SK-MEL-5 (cell line): ENCODE measurements around the gene FGFRL1. TPM values are rescaled to one million over a fixed set of nuclear protein-coding genes. Genes with fewer than 3 reads are reported as not detected.
A peak's percentile ranks its signal among the peaks of the same experiment; 100 is the strongest.

Experiments
- DNase-seq: peaks from one replicate; pipeline ENCODE4 v3.0.0-alpha.2; 2016; ENCODE audit warnings: low read depth, low spot score
- in situ Hi-C: cut with HindIII; loops from 2 replicates; pipeline ENCODE4 v1.10.0; 2016; ENCODE audit warnings: low sequenced_read_pairs, high pct_unique_total_duplicates, low pct_unique_long_range_greater_than_20kb
- total RNA-seq: library from RNA; depleted of rRNA; stranded (reverse); fragments of >200 nt; shearing (Covaris generic); gene quantifications from 2 replicates; pipeline ENCODE4 v1.2.3, GENCODE V29; 2014

FGFRL1 gene
- total RNA-seq, 1 experiment from 2014 or later: 6.6 TPM

DNA sequence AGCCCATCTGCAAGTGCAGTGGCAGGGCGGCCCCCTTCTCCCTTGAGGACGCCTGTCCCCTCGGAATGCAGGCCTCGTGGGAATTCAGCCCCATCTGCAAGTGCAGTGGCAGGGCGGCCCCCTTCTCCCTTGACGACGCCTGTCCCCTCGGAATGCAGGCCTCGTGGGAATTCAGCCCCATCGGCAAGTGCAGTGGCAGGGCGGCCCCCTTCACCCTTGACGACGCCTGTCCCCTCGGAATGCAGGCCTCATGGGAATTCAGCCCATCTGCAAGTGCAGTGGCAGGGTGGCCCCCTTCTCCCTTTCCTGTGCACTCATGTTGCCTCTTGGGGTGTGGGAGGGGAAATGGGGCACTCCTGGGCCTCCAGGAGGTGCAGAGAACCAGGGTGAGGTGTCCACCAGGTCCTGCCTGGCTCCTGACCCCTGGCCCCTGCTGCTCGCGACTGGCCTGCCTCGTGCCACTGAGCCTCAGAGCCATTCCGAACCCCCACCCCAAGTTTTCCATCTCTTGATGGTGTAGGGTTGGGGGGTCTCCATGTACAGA is 11.5 kb upstream of the FGFRL1 start:
- in situ Hi-C loops: no loop called here

DNA sequence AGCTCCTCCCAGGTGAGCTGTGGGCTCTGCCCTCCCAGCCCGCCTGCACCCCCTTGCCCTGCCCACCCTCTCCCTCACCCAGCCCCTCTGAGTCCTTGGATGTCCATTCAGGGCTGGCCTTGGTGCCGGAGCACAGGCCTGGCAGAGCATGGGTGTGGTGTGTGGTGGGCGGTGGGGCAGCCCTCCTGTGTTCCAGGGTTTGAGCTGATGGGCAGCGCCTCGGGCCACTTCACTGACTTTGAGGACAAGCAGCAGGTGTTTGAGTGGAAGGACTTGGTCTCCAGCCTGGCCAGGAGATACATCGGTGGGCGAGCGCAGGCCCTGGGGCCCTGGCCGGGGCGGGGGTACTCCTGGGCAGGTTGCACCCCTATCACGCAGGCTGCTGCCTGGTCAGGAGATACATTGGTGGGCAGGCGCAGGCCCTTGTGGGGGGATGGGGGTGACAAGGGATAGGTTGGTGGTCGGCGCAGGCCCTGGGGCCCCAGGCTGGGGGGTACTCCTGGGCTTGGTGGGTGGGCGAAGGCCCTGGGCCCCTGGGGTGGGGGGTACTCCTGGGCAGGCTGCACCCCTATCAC is 10.7 kb upstream of the FGFRL1 start:
- DNase-seq: no peak
- in situ Hi-C loops: no loop called here

More for the DNA sequence above, 11.5 kb upstream of the FGFRL1 start:
- DNase-seq: no peak

DNA sequence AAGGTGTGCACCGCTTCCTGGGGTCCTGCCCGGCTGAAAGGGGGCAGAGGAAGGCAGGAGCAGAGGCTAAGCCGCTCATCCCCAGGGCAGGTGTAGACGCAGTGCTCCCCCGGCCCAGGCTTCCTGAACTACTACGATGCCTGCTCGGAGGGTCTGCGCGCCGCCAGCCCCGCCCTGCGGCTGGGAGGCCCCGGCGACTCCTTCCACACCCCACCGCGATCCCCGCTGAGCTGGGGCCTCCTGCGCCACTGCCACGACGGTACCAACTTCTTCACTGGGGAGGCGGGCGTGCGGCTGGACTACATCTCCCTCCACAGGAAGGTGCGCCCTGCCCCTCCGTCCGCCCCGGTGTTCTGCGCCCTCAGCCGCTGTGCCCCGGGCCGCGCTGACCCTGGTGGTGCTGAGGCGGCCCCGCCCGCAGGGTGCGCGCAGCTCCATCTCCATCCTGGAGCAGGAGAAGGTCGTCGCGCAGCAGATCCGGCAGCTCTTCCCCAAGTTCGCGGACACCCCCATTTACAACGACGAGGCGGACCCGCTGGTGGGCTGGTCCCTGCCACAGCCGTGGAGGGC is 9.8 kb upstream of the FGFRL1 start:
- no peak for DNase-seq
- in situ Hi-C loops: no loop called here

DNA sequence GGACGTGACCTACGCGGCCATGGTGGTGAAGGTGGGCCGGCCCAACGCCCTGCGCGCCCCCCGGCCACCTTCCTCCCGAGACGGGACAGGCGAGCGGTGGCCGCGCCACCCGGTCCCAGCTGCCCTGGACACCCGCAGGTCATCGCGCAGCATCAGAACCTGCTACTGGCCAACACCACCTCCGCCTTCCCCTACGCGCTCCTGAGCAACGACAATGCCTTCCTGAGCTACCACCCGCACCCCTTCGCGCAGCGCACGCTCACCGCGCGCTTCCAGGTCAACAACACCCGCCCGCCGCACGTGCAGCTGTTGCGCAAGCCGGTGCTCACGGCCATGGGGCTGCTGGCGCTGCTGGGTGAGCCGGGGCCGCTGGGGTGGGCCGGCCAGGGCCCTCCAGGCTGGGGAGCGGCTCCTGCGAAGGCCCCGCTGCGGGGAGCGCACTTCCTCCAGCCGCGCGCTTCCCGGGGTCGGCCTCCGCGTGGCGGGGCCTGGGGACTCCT is 9.2 kb upstream of the FGFRL1 start:
- DNase-seq: no peak
- in situ Hi-C loops: no loop called here

DNA sequence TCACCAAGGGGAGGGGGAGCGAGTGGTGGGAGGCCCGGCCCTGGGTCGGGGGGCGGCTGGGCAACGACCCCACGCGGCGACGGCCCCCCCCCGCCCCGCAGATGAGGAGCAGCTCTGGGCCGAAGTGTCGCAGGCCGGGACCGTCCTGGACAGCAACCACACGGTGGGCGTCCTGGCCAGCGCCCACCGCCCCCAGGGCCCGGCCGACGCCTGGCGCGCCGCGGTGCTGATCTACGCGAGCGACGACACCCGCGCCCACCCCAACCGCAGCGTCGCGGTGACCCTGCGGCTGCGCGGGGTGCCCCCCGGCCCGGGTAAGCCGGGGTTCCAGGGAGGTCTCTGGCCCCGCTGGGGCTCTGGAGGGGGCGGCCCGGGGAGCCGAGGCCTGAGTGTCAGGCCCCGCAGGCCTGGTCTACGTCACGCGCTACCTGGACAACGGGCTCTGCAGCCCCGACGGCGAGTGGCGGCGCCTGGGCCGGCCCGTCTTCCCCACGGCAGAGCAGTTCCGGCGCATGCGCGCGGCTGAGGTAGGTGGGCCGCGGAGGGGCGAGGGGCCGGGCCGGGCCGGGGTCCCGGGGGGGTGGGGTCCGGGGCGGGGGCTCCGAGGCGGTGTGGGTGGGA is 8.7 kb upstream of the FGFRL1 start:
- in situ Hi-C loops: no loop called here

DNA sequence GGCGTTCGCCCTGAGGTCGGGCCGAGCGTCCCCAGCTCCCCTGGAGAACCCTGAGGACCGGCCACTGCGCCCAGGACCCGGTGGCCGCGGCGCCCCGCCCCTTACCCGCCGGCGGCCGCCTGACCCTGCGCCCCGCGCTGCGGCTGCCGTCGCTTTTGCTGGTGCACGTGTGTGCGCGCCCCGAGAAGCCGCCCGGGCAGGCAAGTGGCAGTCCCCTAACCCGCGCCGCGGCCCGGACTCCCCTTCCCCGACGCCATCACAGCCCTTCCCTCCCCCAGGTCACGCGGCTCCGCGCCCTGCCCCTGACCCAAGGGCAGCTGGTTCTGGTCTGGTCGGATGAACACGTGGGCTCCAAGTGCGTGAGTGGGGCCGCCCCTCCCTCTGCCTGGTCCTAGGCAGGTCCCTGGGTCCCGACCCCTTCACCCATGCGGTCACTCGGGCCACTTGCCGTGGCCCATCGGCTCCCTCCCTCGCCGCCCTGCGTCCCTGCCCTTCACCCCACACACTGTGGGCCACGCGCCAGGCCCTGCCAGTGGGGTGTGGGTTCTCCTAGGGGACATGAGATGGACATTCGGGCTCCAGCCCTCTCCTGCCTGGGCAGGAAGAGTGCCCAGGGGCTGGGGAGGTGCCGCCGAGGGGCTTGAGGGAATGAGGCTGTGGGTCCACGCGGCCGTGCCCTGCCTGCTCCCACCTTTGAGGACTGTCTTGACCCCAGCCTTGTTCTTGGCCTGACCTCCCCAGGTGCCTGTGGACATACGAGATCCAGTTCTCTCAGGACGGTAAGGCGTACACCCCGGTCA is 8.0 kb upstream of the FGFRL1 start:
- no peak for DNase-seq

More for the DNA sequence above, 8.7 kb upstream of the FGFRL1 start:
- no peak for DNase-seq

DNA sequence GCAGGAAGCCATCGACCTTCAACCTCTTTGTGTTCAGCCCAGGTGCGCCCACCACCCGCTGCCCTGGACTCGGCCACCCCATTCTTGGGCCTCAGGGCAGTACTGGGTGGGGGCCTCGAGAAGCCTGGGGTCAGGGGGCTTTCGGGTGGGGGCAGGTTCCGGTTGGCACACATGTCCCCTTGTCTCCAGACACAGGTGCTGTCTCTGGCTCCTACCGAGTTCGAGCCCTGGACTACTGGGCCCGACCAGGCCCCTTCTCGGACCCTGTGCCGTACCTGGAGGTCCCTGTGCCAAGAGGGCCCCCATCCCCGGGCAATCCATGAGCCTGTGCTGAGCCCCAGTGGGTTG is 7.4 kb upstream of the FGFRL1 start:
- no peak for DNase-seq
- in situ Hi-C loops: no loop called here

More for the DNA sequence above, 8.0 kb upstream of the FGFRL1 start:
- in situ Hi-C loops: no loop called here

DNA sequence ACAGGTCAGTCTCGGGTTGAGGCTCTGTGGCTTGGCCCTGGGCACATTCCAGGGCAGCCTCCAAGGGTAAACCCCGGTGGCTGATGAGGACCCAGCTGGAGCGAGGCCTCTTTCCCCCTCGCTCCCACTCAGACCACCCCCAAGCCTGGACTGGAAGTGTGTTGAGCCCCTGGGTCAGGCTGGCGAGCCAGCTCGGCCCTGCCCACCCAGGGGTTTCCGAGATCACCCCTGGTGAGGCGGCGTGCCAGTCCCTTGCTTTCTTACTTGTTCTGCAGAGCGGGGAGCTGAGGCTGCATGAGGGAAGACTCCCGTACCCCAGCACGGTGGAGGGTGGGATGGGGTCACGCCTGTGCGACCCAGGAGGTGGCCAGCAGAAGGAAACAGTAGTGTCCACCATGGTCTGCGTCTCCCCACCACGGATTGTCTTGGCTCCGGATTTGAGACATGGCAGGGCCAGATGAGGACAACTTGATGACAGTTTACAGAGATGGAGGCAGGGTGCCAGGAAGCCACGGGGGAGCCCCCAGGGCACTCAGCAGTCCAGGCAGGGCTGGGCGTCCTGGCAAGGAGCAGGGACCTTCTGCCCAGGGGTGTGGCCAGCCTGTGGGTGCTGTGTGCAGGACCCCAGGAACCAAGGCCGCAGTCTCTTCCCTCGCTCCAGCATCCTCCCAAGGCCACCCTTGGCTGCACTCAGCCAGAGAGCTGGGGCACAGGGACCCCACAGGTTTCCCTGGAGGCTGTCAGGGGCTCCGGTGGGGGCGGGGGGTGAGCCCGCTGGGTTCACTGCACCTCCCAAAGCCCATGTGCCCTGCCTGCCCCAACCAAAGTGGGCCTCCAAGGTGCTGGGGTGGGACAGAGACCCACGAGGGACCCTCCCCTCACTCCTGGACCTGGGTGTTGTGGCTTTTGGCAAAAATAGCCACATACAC is 6.6 kb upstream of the FGFRL1 start:
- in situ Hi-C loops: no loop called here

DNA sequence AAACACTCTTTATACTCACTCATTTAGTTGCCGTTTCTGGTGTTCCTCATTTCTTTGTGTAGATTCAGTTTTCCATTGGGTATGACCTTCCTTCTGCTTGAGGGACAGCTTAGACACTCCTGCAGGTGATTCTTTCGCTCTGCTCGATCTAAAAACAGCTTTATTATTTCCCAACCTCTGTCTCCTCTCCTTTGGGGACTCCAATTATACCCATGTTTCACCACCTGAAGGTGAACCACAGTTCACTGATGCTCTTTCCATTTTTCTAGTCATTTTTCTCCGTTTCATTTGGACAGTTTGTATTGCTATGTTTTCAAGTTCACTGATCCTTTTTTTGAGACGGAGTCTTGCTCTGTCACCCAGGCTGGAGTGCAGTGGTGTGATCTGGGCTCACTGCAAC is 4.6 kb upstream of the FGFRL1 start:
- in situ Hi-C loops: no loop called here
- no peak for DNase-seq

More for the DNA sequence above, 6.6 kb upstream of the FGFRL1 start:
- DNase-seq: no peak

DNA sequence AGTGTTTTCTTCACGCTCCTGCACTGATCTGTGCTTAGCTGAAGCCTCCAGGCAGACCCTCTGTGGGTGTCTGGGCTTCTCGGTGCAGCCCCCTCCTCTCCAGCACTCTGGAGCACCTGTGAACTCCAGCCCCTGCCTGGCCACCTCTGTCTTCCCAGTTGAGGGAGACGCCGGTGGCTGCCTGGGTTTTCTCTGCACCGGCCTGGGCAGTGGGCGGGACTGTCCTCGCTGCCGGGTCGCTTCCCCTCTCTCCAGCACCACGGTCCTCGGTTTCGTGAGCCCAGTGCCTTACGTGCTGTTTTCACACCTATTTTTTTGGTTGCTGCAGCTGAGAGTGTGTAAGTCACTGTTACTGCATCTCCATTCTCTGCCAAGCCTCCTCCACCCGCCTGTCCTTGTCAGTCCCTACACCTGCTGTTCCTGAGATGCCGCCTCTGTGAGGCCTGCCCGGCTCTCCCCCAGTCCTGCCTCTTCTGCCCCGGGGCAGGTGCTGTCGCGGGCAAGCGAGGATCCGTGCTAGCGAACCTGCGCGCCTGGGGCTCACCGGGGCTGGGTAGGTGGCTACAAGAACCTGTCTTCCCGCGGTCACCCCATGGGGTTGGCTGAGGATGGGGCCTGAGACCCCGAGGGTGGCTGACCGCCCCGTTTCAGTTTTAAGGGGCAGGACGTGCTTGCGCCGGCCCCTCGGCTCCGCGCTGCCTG is 2.4 kb upstream of the FGFRL1 start:
- in situ Hi-C loops: no loop called here
- DNase-seq: no peak

DNA sequence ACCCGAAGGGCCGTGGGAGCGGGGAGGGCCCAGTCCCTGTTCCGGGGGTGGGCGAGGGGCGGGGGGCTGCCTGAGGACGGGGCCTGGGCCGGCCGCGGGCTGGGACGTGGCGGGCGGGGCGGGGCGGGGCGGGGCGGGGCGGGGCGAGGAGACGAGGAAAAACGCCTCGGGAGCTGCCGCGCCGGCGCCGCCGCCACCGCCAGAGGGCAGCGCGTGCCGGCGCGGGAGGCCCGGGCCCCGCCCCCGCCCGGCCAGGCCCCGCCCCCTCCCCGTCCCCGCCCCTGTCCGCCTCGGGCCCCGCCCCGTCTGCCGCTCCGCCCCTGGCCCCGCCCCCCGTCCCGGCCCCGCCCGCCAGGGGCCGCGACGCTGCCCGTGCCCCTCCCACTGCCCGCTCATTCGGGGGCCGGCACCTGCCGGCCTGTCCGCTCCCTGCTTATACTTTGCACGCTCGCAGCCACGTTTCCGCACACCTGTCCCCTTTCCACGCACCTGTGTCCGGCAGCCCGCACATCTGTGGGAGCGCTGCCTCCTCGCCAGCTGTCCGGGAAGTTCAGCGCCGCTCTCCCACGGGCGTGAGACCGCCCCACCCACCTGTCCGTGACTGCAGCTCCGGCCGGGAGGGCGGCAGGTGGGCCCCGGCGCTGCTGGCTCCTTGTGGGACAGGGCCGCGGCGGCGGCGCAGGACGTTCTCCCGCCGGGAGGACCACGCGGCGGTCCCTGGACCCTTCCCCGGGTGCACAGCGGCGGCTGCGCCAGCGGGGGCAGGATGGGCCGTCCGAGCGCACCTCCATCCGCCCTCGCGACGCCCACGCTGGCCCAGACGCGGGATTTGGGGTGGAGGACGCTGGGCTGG is 1.7 kb upstream of the FGFRL1 start:
- in situ Hi-C loops: no loop called here
- peak; percentile 45 for DNase-seq

DNA sequence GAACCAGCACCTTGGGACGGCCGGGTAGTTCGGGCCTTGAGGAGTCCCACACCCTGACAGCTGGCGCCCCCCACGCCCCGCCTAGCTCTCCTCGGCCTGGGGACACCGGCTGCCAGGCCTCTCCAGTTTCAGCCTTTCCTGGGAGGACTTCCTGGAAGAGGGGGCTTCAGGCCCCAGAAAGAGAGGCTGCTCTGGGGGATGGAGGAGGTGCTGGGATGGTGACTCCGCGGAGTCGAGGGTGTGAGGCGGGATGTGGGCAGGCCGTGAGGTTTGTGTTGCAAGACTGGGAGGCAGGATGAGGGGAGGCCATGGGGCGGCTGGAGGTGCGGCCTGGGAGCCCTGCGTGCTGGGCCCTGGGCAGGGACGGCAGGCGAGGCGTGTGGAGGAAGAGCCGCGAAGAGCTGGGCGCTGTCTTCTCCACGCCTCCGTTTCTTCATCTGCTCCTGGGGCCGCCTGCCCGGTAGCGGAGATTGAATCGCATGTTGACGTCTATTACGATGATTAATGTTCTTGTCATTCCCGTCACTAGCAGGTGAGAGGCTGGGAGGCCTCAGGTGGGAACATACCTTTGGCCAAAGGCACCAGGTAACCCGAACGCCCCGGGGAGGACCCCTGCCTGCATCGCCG is 918 bp upstream of the FGFRL1 start:
- DNase-seq: peak; percentile 30
- in situ Hi-C loops: no loop called here

DNA sequence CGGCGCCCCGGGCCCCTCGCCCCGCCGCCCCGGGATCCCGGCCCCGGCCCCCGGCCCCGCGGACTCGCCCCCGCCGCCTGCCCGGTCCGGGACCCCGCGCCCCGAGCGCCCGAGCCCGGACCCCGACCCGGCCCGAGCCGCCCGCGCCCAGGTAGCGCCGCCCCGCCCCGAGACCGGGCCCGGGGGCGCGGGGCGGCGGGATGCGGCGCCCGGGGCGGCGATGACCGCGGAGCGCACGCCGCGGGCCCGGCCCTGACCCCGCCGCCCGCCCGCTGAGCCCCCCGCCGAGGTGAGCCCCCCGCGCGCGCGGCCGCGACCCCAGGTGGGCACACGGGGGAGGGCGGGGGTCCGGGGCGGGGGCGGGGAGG is 224 bp downstream of the FGFRL1 start:
- no peak for DNase-seq
- in situ Hi-C loops: no loop called here

DNA sequence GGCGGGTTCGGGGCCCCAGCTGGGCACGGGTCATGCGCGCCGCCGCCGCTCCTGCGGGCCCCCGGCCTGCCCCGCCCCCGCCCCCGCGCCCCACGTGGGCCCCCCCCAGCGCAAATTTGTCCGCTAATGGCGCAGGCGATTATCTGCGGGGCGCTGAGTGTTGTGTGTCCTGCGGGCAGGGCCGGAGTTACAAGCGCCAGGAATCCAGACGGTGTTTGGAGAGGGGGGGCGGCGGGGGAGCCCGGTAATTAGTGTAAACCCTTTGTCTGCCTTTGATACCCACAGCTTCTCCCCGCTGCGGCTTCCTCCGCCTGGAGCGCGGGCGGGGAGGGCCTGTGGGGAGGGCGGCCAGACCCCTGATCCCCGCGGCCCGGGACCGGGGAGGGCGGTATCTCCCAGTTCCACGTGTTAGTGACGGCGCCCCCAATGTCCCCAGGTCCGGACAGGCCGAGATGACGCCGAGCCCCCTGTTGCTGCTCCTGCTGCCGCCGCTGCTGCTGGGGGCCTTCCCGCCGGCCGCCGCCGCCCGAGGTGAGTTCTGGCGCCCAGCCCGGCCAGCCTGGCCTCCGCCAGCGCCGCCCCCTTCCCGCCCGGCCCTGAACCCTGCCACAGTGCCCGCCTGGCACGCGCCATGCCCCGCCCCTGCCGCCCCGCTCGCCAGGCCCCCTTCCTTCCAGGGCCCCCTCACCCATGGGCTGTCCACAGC is 761 bp downstream of the FGFRL1 start:
- no peak for DNase-seq
- in situ Hi-C loops: no loop called here
